Liver (tissue), 3 donors: ENCODE data around the gene EIPR1.
"Not testable (repeated sequence)": the region's sequence is repeated elsewhere in the genome, so short reads cannot be mapped to it uniquely, and the experiment has no call there.

Experiments
- CTCF ChIP-seq: fragments of 150-350 bp; IDR thresholded peaks from 2 replicates; pipeline ENCODE4 v1.5.1; 2017; ENCODE audit warnings: improper control_type of control experiment, low read depth, low read length; ENCODE audit not compliant: missing input control
- FOXA1 ChIP-seq: IDR thresholded peaks from 2 replicates; pipeline ENCODE4 v1.6.1; 2016; ENCODE audit warnings: antibody characterized with exemption
- MAX ChIP-seq: IDR thresholded peaks from 2 replicates; pipeline ENCODE4 v1.6.1; 2016; ENCODE audit warnings: antibody characterized with exemption
- RXRA ChIP-seq, 2 donors: IDR thresholded peaks; 2 replicates each; pipeline ENCODE4 v1.6.1; 2017 to 2018; ENCODE audit warnings: antibody characterized with exemption in 2 of 2, mild to moderate bottlenecking in 1 of 2
- donor health status: healthy.
- donor health status: healthy.

DNA sequence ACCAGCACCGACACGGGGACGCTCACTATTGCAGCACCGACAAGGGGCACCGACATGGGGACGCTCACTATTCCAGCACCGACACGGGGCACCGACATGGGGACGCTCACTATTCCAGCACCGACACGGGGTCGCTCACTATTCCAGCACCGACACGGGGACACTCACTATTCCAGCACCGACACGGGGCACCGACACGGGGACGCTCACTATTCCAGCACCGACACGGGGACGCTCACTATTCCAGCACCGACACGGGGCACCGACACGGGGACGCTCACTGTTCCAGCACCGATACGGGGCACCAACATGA lies 196.8 kb downstream of the EIPR1 start:
- TF ChIP-seq MAX; RXRA (IDR thresholded peaks at IDR 0.05); CTCF; FOXA1: not testable (repeated sequence)
